Measurements from ENCODE around the gene HSPG2. TPM values are rescaled to one million over a fixed set of nuclear protein-coding genes. Genes with fewer than 3 reads are reported as not detected.

Gene HSPG2
- total and polyA plus RNA-seq, 10 of the 15 experiments (the other 5 are each of a cell fraction or from before 2014, with no cell fraction given): 0.30 to 3.4 (median 0.73) TPM; not detected in 2

DNA sequence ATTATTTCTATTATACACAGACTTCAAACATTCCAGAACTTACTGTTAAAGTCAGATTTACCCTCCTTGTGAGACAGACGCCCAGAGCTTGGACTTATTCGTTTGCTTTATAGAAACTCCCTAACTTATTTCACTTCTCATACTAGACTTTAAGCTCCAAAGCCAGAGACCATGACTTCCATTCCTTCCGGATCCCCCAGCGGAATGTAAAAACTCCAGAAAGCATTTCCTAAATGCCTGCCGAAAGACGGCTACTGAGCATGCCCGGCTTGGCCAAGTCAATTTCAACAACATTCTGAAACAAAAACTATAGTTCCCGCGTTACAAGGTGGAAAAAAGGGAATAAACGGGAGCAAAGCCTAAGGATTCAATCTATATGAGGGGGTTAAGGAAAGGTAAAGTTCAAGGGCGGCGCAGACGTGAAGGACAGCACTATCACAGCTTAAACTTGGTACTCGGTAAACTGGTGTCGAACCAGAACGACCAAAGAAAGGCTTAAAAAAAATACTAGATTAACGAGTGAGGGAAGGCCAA lies 155.2 kb downstream of the HSPG2 start (continued):
- TF ChIP-seq CUX1 (IDR thresholded peaks at IDR 0.05; ENCODE audit: insufficient replicate concordance, low read depth, low read length) (no peak), RFX5 (IDR thresholded peaks at IDR 0.05; ENCODE audit: low read depth, low read length) (no peak), ASH2L (IDR thresholded peaks at IDR 0.05; ENCODE audit: borderline replicate concordance, low read depth) (no peak), RELA (IDR thresholded peaks at IDR 0.05; ENCODE audit: borderline replicate concordance, partially characterized antibody) (peak; percentile 60), CBFB (IDR thresholded peaks at IDR 0.05; ENCODE audit: low read depth) (no peak), ZNF384 (IDR thresholded peaks at IDR 0.05; ENCODE audit: borderline replicate concordance, low read depth, low read length) (no peak), SUZ12 (IDR thresholded peaks at IDR 0.05; ENCODE audit: unreplicated experiment) (no peak), SMC3 (IDR thresholded peaks at IDR 0.05; ENCODE audit: borderline replicate concordance, low read length) (no peak), NKRF (conservative IDR thresholded peaks at IDR 0.05) (no peak; the same call in 1 of the 2 replicates), BHLHE40 (IDR thresholded peaks at IDR 0.05; ENCODE audit: borderline replicate concordance in 1 of 2, low read depth in 2 of 2, low read length in 1 of 2) (no peak), CHD1 (IDR thresholded peaks at IDR 0.05; ENCODE audit: low read depth, low read length) (no peak), SIX5 (IDR thresholded peaks at IDR 0.05; ENCODE audit: low read depth, low read length, severe bottlenecking) (no peak), IRF4 (IDR thresholded peaks at IDR 0.05; ENCODE audit: low read depth, low read length) (no peak), SMARCA5 (IDR thresholded peaks at IDR 0.05) (0 out of 2 replicates have a peak, but pooled peaks have one; percentile 9), BACH1 (IDR thresholded peaks at IDR 0.05; ENCODE audit: borderline replicate concordance) (no peak; the same call in 1 of the 2 replicates), TCF12 (IDR thresholded peaks at IDR 0.05; ENCODE audit: low read depth, low read length) (no peak), ZBTB11 (CRISPR knock-in tag; IDR thresholded peaks at IDR 0.05) (no peak), POU2F2 (IDR thresholded peaks at IDR 0.05; ENCODE audit: borderline replicate concordance, low read depth, low read length) (peak; percentile 59; the same call in 2 of the 3 replicates)
- TF ChIP-seq, protein P1, sequence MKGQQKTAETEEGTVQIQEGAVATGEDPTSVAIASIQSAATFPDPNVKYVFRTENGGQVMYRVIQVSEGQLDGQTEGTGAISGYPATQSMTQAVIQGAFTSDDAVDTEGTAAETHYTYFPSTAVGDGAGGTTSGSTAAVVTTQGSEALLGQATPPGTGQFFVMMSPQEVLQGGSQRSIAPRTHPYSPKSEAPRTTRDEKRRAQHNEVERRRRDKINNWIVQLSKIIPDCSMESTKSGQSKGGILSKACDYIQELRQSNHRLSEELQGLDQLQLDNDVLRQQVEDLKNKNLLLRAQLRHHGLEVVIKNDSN (IDR thresholded peaks at IDR 0.05; ENCODE audit: borderline replicate concordance, extremely low read length, insufficient read depth, low read depth, low read length): no peak

All from GM12878 (cell line).